Naive B cell (primary cell): Measurements from ENCODE around the gene SPATS2L. TPM values are rescaled to one million over a fixed set of nuclear protein-coding genes. Genes with fewer than 3 reads are reported as not detected.

Experiments
- polyA plus RNA-seq, 6 donors: library from polyadenylated mRNA; unstranded; fragments of 300-500 nt; fragmentation: Illumina TruSeq; gene quantifications; one replicate each; pipeline ENCODE4 v1.2.3, GENCODE V29; 2021; ENCODE audit warnings: low read depth in 6 of 6

The SPATS2L gene
- polyA plus RNA-seq, 6 donors from 2014 or later = 0.33 to 2.8 (median 1.2) TPM; not detected in 3

Other genes with a start within 250 kb of the SPATS2L start
- gene KCTD18, start 203.4 kb downstream of the SPATS2L start, polyA plus RNA-seq = 10 to 100 TPM; 18.9 to 26.2 (median 22.5) TPM
- gene SGO2, start 219.5 kb downstream of the SPATS2L start, polyA plus RNA-seq = 1 to 10 TPM in 5 of 6 donors, under 1 TPM in 1; 0.09 to 4.0 (median 2.3) TPM